Fibroblast of mammary gland (primary cell): Measurements from ENCODE around the gene ABCA6.

Source experiments
- DNase-seq: peaks from one replicate; pipeline ENCODE4 v3.0.0-alpha.2; 2010; ENCODE audit warnings: low read depth
- H3K4me3 ChIP-seq: 2 replicates; pipeline ENCODE4 v1.5.1; 2011; ENCODE audit warnings: low read depth, mild to moderate bottlenecking, low read length, moderate library complexity; ENCODE audit not compliant: control insufficient read depth
- TF ChIP-seq, protein P1 (sequence below): conservative IDR thresholded peaks from 2 replicates; pipeline ENCODE4 v1.5.1; 2011; ENCODE audit warnings: low read depth, low read length, inconsistent platforms; ENCODE audit not compliant: control insufficient read depth, insufficient read depth

ABCA6 gene

DNA sequence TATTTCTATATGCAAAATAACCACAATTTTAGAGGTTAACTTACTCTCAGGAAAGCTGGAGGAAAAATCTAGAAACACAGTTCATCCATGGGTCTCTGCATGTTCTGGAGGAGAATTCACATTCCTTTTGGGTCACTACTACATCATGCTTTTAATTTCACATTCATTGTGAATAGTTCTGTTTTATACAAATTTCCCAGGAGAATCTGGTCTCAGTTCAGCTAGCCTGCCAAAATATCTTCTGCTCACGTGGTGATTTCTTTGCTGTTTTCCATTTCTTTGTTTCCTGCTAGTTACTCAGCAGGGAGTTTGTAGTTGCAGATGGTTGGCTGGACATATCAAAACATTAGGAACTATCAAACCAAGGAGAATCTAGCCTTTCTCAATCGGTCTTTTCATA, 80.9 kb downstream of the ABCA6 start, which contains the start of gene ABCA9:
TSS of gene ABCA9 (minus strand) at position 106 of the 400 bp plus-strand sequence. CDS start 9,801 bp downstream, outside the sequence.
- TF ChIP-seq, protein P1, sequence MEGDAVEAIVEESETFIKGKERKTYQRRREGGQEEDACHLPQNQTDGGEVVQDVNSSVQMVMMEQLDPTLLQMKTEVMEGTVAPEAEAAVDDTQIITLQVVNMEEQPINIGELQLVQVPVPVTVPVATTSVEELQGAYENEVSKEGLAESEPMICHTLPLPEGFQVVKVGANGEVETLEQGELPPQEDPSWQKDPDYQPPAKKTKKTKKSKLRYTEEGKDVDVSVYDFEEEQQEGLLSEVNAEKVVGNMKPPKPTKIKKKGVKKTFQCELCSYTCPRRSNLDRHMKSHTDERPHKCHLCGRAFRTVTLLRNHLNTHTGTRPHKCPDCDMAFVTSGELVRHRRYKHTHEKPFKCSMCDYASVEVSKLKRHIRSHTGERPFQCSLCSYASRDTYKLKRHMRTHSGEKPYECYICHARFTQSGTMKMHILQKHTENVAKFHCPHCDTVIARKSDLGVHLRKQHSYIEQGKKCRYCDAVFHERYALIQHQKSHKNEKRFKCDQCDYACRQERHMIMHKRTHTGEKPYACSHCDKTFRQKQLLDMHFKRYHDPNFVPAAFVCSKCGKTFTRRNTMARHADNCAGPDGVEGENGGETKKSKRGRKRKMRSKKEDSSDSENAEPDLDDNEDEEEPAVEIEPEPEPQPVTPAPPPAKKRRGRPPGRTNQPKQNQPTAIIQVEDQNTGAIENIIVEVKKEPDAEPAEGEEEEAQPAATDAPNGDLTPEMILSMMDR = no peak
- H3K4me3 ChIP-seq = peak within 1 kb of the TSS; percentile 24
- peak; percentile 95 for DNase-seq

DNA sequence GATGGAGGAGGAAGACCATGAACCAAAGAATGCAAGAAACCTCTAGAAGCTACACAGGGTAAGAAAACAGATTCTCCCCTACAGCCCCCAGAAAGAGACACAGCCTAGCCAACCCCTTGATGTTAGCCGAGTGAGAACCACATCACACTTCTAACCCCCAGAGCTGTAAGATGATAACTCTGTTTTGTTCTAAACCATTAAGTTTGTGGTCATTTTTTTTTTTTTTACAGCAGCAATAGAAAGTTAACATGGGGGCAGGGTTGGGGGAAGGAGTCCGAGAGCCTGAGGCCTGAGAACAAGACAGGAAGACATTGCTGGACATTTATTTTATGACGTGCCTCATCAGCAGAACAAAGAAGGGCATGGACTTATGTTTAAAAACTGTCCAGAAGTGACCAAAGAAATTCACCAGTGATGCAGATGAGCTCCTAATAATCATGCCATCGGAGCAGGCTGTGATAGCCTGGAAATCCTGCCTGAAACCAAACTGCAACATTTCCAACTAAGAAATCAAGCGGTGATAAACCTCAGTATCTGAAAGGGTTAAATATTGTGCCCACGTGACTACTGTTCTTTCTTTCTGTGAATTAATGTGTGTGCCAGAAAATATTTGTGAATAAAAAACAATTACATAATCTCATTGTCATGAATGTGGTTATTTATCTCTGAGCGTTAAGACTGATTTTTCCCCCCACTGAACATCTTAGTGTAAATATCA, 82.1 kb downstream of the ABCA6 start:
- H3K4me3 ChIP-seq = peak overlapping the region; percentile 24

DNA sequence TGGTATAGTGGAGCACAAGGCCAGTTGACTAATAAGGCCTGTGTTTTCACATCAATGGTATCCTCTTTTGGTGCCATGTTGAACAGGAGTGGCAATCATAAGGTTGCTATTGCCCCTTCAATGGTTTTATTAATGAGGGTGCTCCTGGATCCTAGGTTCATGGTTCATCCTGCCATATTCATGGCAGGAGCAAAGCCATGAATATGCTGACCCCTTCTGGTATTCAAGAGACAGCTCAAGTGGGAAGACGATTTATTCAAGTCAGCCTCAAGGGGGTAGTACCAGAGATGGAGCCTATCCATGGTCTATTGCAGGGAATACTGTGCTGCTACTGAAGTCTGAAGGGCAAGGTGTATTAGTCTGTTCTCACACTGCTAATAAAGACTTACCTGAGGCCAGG, 83.5 kb downstream of the ABCA6 start:
- no peak overlapping the region for H3K4me3 ChIP-seq
- DNase-seq = peak; percentile 22
- TF ChIP-seq, protein P1 = peak; percentile 16

More for the DNA sequence above, 82.1 kb downstream of the ABCA6 start:
- DNase-seq = peak; percentile 43
- TF ChIP-seq, protein P1 = no peak

DNA sequence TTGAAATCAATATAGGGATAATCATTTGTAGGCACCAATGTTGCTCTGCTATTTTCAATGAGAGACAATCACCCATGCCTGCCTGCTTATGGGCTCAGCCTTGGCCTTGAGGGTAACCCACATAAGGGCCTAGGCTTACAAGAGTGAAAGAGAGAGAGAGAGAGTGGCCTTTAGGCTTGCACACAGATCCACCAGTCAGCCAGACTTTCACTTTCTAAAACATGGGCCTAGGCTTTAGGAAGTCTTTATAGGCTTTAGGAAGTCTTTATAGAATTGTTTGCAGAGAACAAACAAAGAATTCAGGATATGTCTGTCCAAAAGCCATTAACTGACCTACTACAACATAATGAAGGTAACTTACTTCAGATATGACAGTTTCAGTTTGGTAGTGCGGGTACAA, 84.4 kb downstream of the ABCA6 start:
- DNase-seq = no peak
- TF ChIP-seq, protein P1 = no peak

DNA sequence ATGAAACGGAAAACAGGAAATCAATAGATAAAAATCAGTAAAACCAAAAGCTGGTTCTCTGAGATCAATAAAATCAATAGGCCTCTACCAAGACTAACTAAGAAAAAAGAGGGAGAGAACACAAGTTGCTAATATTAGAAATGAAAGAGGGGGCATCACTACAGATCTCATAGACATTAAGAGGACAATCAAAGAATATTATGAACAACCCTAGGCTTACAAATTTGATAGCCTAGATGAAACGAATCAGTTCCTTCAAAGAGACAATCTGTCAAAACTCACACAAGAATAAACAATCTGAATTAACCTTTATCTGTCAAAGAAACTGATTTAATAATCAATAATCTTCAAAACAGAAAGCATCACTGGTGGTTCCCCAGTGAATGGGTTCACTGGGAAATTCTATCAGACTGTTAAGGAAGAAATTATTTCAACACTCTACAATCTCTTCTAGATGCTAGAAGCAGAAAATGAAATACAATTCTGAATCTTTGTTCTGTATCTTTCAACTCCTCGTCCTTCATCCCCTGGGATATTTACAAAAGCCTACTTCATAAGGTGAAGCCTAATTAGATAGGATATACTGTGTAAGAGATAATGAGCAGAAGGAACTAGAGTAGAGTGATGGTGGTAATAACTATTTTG, 85.4 kb downstream of the ABCA6 start:
- TF ChIP-seq, protein P1 = no peak
- no peak for DNase-seq
- no peak overlapping the region for H3K4me3 ChIP-seq

More for the DNA sequence above, 84.4 kb downstream of the ABCA6 start:
- H3K4me3 ChIP-seq = no peak overlapping the region

DNA sequence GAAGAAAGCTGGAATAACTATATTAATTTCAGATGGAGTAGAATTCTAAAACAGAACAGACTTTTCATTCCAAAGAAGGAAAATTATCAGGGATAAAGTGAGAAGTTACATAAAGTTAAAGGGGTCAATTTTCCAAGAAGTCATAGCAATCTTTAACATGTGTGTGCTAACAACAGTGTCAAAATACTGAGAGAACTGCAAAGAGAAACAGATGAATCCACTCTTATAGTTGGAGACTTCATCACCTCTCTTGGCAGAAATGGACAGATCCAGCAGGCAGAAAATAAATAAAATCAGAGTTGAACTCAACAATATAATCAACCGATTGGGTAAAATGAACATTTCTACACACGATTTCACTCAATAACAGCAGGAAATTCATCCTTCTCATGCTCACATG, 86.4 kb downstream of the ABCA6 start:
- TF ChIP-seq, protein P1 = no peak
- DNase-seq = no peak
- no peak overlapping the region for H3K4me3 ChIP-seq
